ENCODE results near the gene MATN3. TPM values are rescaled to one million over a fixed set of nuclear protein-coding genes. Genes with fewer than 3 reads are reported as not detected.

MATN3 gene
- total and polyA plus RNA-seq, 2 of the 13 experiments (the other 11 are each of a cell fraction or from before 2014, with no cell fraction given), result 36.1 to 208 TPM

DNA sequence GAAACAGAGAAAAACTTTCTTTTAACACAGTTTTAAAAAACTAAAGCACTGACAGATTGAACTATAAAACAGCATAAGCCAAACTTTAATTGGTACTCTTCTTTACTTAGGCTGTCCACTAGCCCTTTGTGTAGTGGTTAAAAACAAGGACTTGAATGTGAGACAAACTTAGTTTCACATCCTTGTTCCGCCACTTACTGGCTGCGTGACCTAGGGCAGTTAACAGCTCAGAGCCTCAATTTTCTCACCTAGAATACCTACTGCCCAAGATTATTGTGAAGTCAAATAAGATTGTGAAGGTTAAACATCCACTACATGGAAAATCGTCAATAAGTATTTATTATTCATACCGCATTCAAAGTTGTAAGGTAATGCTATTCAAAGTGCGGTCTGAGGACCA, 24.5 kb downstream of the MATN3 start (continued):
- TF ChIP-seq, protein P1, sequence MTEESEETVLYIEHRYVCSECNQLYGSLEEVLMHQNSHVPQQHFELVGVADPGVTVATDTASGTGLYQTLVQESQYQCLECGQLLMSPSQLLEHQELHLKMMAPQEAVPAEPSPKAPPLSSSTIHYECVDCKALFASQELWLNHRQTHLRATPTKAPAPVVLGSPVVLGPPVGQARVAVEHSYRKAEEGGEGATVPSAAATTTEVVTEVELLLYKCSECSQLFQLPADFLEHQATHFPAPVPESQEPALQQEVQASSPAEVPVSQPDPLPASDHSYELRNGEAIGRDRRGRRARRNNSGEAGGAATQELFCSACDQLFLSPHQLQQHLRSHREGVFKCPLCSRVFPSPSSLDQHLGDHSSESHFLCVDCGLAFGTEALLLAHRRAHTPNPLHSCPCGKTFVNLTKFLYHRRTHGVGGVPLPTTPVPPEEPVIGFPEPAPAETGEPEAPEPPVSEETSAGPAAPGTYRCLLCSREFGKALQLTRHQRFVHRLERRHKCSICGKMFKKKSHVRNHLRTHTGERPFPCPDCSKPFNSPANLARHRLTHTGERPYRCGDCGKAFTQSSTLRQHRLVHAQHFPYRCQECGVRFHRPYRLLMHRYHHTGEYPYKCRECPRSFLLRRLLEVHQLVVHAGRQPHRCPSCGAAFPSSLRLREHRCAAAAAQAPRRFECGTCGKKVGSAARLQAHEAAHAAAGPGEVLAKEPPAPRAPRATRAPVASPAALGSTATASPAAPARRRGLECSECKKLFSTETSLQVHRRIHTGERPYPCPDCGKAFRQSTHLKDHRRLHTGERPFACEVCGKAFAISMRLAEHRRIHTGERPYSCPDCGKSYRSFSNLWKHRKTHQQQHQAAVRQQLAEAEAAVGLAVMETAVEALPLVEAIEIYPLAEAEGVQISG (CRISPR knock-in tag; IDR thresholded peaks at IDR 0.05), result no peak
- TF ChIP-seq, protein P2, sequence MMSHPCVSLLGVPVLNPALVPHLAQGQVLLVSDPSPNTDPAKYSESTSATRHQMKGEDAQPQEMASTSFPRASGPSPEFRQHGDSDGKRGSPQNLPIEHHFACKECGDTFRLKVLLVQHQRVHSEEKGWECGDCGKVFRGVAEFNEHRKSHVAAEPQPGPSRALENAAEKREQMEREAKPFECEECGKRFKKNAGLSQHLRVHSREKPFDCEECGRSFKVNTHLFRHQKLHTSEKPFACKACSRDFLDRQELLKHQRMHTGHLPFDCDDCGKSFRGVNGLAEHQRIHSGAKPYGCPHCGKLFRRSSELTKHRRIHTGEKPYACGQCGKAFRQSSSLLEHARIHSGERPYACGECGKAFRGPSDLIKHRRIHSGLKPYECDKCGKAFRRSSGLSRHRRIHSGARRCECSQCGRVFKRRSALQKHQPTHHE (CRISPR knock-in tag; IDR thresholded peaks at IDR 0.05; ENCODE audit: borderline replicate concordance), result no peak
- no peak for TF ChIP-seq MTA1 (CRISPR knock-in tag; IDR thresholded peaks at IDR 0.05; ENCODE audit: borderline replicate concordance)
- TF ChIP-seq NCOA5 (CRISPR knock-in tag; IDR thresholded peaks at IDR 0.05), result no peak
- TF ChIP-seq, protein P3, sequence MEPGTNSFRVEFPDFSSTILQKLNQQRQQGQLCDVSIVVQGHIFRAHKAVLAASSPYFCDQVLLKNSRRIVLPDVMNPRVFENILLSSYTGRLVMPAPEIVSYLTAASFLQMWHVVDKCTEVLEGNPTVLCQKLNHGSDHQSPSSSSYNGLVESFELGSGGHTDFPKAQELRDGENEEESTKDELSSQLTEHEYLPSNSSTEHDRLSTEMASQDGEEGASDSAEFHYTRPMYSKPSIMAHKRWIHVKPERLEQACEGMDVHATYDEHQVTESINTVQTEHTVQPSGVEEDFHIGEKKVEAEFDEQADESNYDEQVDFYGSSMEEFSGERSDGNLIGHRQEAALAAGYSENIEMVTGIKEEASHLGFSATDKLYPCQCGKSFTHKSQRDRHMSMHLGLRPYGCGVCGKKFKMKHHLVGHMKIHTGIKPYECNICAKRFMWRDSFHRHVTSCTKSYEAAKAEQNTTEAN (CRISPR knock-in tag; conservative IDR thresholded peaks at IDR 0.05), result no peak

DNA sequence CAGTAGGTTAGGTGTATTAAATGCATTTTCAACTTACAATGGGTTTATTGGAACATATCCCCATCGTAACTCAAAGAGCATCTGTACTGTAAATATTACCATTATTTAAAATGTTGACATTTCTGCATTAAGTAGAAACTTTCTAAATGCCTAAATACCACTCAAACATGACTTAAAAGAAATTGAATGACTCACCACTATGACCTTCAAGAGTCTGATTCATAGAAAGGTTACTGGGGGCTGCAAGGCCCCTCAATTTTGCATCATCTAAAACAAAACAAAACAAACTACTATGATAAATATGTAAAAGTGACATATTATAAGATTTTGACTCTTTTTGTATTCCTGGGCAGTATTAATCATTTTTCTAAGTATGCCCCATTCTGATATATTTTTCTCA, 30.2 kb downstream of the MATN3 start:
- Histone ChIP-seq H3K9me3 (ENCODE audit: low read length) (no peaks in the 10 kb centered on the region), H4K20me1 (ENCODE audit: insufficient read depth, low read length) (no peaks in the 10 kb centered on the region), H3K79me2 (ENCODE audit: insufficient read depth, low read length) (peaks cover 4% of the 10 kb centered on the region), H3K4me3 (replicated peaks in 1 of 3; ENCODE audit: insufficient read depth in 1 of 3, low read depth in 2 of 3, low read length in 3 of 3) (no peak overlapping the region), H3K9ac (ENCODE audit: insufficient read depth, low read depth, low read length) (no peak overlapping the region), H3K27me3 (ENCODE audit: control insufficient read depth in 1 of 2, insufficient read depth in 2 of 2, low read length in 2 of 2) (no peaks in the 10 kb centered on the region), H3K4me2 (ENCODE audit: low read depth, low read length) (no peak overlapping the region), H3K36me3 (replicated peaks in 1 of 2; ENCODE audit: control insufficient read depth in 1 of 2, insufficient read depth in 2 of 2, low read length in 2 of 2) (peaks cover 10 to 50% of the 10 kb centered on the region in 2 experiments), H3K27ac (ENCODE audit: extremely low read length, insufficient read depth, low read length) (no peak overlapping the region), H2AFZ (ENCODE audit: low read length) (no peak overlapping the region), H3K4me1 (ENCODE audit: insufficient read depth, low read length) (peaks cover 6% of the 10 kb centered on the region; the same call in 1 of the 2 replicates)
- ChIA-PET POLR2A (no interaction called here), CTCF (ENCODE audit: low intra/inter-chr PET ratio, low total read pairs) (no interaction called here)
- no TSS peak for BruUV-seq (replicated peaks)
- in situ Hi-C loops (cut with HindIII; ENCODE audit: extremely low pct_ligation_motif_present, low pct_unique_long_range_greater_than_20kb), result no loop called here
- intact Hi-C loops (cut with micrococcal nuclease; ENCODE audit: unreplicated experiment), result no loop called here
- FAIRE-seq (no peak), ATAC-seq (no peak), DNase-seq (ENCODE audit: low spot score) (peak; percentile 12)
- WGBS (ENCODE audit: low lambda C conversion rate), result 83% methylated on average over 1 of the region's 1 CpG
- TF ChIP-seq ZNF792 (CRISPR knock-in tag; IDR thresholded peaks at IDR 0.05) (no peak), ZNF432 (CRISPR knock-in tag; IDR thresholded peaks at IDR 0.05; ENCODE audit: borderline replicate concordance) (no peak), ZNF644 (CRISPR knock-in tag; IDR thresholded peaks at IDR 0.05; ENCODE audit: low read depth) (no peak)
- TF ChIP-seq, protein P4, sequence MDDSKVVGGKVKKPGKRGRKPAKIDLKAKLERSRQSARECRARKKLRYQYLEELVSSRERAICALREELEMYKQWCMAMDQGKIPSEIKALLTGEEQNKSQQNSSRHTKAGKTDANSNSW (CRISPR knock-in tag; IDR thresholded peaks at IDR 0.05; ENCODE audit: borderline replicate concordance), result no peak
- TF ChIP-seq, protein P5, sequence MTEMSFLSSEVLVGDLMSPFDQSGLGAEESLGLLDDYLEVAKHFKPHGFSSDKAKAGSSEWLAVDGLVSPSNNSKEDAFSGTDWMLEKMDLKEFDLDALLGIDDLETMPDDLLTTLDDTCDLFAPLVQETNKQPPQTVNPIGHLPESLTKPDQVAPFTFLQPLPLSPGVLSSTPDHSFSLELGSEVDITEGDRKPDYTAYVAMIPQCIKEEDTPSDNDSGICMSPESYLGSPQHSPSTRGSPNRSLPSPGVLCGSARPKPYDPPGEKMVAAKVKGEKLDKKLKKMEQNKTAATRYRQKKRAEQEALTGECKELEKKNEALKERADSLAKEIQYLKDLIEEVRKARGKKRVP (CRISPR knock-in tag; IDR thresholded peaks at IDR 0.05), result peak in 1 of 2 experiments; percentile 48; a peak in 1 of 4 replicates

Data from HepG2 (cell line).